ENCODE measurements around the gene NPHP4. TPM values are rescaled to one million over a fixed set of nuclear protein-coding genes. Genes with fewer than 3 reads are reported as not detected.

The NPHP4 gene
- total RNA-seq, 2 experiments from 2014 or later, result 18.1 to 19.1 TPM

GRCh38 chr1:6007318-6008083, 15.3 kb upstream of the NPHP4 start:
- Mint-ChIP-seq H3K36me3 (ENCODE audit: low read depth) (peaks cover 11% of the 10 kb centered on the region), H3K27me3 (no peaks in the 10 kb centered on the region), H3K9me3 (no peaks in the 10 kb centered on the region), H3K4me3 (no peak overlapping the region), H3K27ac (no peak overlapping the region), H3K4me1 (peaks cover 24% of the 10 kb centered on the region)
- ChIA-PET POLR2A (interaction anchor here (1.4 to 1.7 kb wide), 2 partner anchors 14 to 18 kb away, joined by 5 to 6 read pairs; no protein-coding TSS in a partner anchor), CTCF (no interaction called here)
- no peak for DNase-seq

GRCh38 chr1:6006882-6007281, 14.7 kb upstream of the NPHP4 start:
- CTCF ChIA-PET, result no interaction called here
- Mint-ChIP-seq H3K4me1 (peaks cover 24% of the 10 kb centered on the region), H3K27ac (no peak overlapping the region)

GRCh38 chr1:6005276-6005917, 13.2 kb upstream of the NPHP4 start:
- DNase-seq, result no peak
- Mint-ChIP-seq H3K4me3 (no peak overlapping the region), H3K4me1 (peaks cover 21% of the 10 kb centered on the region), H3K36me3 (ENCODE audit: low read depth) (peaks cover 10% of the 10 kb centered on the region), H3K27ac (no peak overlapping the region), H3K27me3 (no peaks in the 10 kb centered on the region), H3K9me3 (no peaks in the 10 kb centered on the region)
- CTCF ChIA-PET, result no interaction called here
- POLR2A ChIA-PET, result interaction anchor here (1.0 to 1.7 kb wide), 2 partner anchors 11 kb away, joined by 3 to 6 read pairs; no protein-coding TSS in a partner anchor

More at GRCh38 chr1:6006882-6007281, 14.7 kb upstream of the NPHP4 start:
- POLR2A ChIA-PET, result interaction anchor here (1.4 to 1.7 kb wide), 2 partner anchors 13 to 19 kb away, joined by 5 to 6 read pairs; no protein-coding TSS in a partner anchor
- Mint-ChIP-seq H3K27me3 (no peaks in the 10 kb centered on the region), H3K4me3 (no peak overlapping the region), H3K9me3 (no peaks in the 10 kb centered on the region), H3K36me3 (ENCODE audit: low read depth) (peaks cover 13% of the 10 kb centered on the region)
- DNase-seq, result no peak

- POLR2A ChIA-PET, result interaction anchor here (1.0 to 3.6 kb wide), 3 partner anchors 10 to 21 kb away, joined by 3 to 20 read pairs (median 4); partner anchors contain the start of gene NPHP4
- no peaks in the 10 kb centered on the region for H3K9me3 Mint-ChIP-seq
- DNase-seq, result no peak
- no peak overlapping the region for H3K4me3 Mint-ChIP-seq
- H3K4me1 Mint-ChIP-seq, result peaks cover 21% of the 10 kb centered on the region
- no peaks in the 10 kb centered on the region for H3K27me3 Mint-ChIP-seq
- peaks cover 10% of the 10 kb centered on the region for H3K36me3 Mint-ChIP-seq (ENCODE audit: low read depth)
- CTCF ChIA-PET, result no interaction called here
- H3K27ac Mint-ChIP-seq, result no peak overlapping the region
Observed at GRCh38 chr1:6004412-6005123, 12.3 kb upstream of the NPHP4 start.

GRCh38 chr1:6003568-6004411, 11.6 kb upstream of the NPHP4 start:
- ChIA-PET POLR2A (interaction anchor here (1.3 to 3.6 kb wide), 3 partner anchors 10 to 22 kb away, joined by 4 to 20 read pairs (median 4); partner anchors contain the start of gene NPHP4), CTCF (interaction anchor here (0.8 to 1.6 kb wide), 2 partner anchors 10 to 30 kb away, joined by 3 to 4 read pairs; no protein-coding TSS in a partner anchor)
- Mint-ChIP-seq H3K27me3 (no peaks in the 10 kb centered on the region), H3K9me3 (no peaks in the 10 kb centered on the region), H3K4me3 (no peak overlapping the region), H3K4me1 (peaks cover 20% of the 10 kb centered on the region), H3K36me3 (ENCODE audit: low read depth) (peaks cover 10% of the 10 kb centered on the region), H3K27ac (no peak overlapping the region)
- no peak for DNase-seq

GRCh38 chr1:6002714-6003501, 10.7 kb upstream of the NPHP4 start:
- H3K27me3 Mint-ChIP-seq, result no peaks in the 10 kb centered on the region
- H3K4me3 Mint-ChIP-seq, result no peak overlapping the region
- DNase-seq, result no peak
- H3K27ac Mint-ChIP-seq, result no peak overlapping the region
- ChIA-PET CTCF (interaction anchor here (0.8 to 1.6 kb wide), 2 partner anchors 9 to 31 kb away, joined by 3 to 4 read pairs; no protein-coding TSS in a partner anchor), POLR2A (interaction anchor here (0.9 to 3.6 kb wide), 5 partner anchors 10 to 202 kb away, joined by 3 to 20 read pairs (median 4); partner anchors contain the start of gene NPHP4)
- H3K36me3 Mint-ChIP-seq (ENCODE audit: low read depth), result peaks cover 15% of the 10 kb centered on the region
- peaks cover 21% of the 10 kb centered on the region for H3K4me1 Mint-ChIP-seq
- no peaks in the 10 kb centered on the region for H3K9me3 Mint-ChIP-seq

- H3K27me3 Mint-ChIP-seq, result no peaks in the 10 kb centered on the region
- ChIA-PET POLR2A (interaction anchor here (0.9 to 3.6 kb wide), 4 partner anchors 9 to 203 kb away, joined by 3 to 20 read pairs (median 4); partner anchors contain the start of gene NPHP4), CTCF (interaction anchor here (1.6 kb wide), 1 partner anchor 8 kb away, joined by 4 read pairs; no protein-coding TSS in a partner anchor)
- DNase-seq, result no peak
- H3K27ac Mint-ChIP-seq, result no peak overlapping the region
- H3K4me1 Mint-ChIP-seq, result peaks cover 22% of the 10 kb centered on the region
- peaks cover 21% of the 10 kb centered on the region for H3K36me3 Mint-ChIP-seq (ENCODE audit: low read depth)
- H3K9me3 Mint-ChIP-seq, result no peaks in the 10 kb centered on the region
- H3K4me3 Mint-ChIP-seq, result no peak overlapping the region
Observed at GRCh38 chr1:6001992-6002576, 9.9 kb upstream of the NPHP4 start.

- Mint-ChIP-seq H3K4me1 (peaks cover 24% of the 10 kb centered on the region), H3K27me3 (no peaks in the 10 kb centered on the region), H3K4me3 (no peak overlapping the region), H3K36me3 (ENCODE audit: low read depth) (peaks cover 29% of the 10 kb centered on the region), H3K9me3 (no peaks in the 10 kb centered on the region), H3K27ac (no peak overlapping the region)
- no peak for DNase-seq
- ChIA-PET CTCF (no interaction called here), POLR2A (interaction anchor here (0.7 to 3.6 kb wide), 2 partner anchors 7 to 14 kb away, joined by 3 to 20 read pairs; partner anchors contain the start of gene NPHP4)
Observed at GRCh38 chr1:6000444-6001288, 8.4 kb upstream of the NPHP4 start.

- H3K27me3 Mint-ChIP-seq, result no peaks in the 10 kb centered on the region
- no peak for DNase-seq
- ChIA-PET CTCF (interaction anchor here (1.5 kb wide), 1 partner anchor 35 kb away, joined by 3 read pairs; no protein-coding TSS in a partner anchor), POLR2A (no interaction called here)
- no peak overlapping the region for H3K4me3 Mint-ChIP-seq
- no peak overlapping the region for H3K27ac Mint-ChIP-seq
- peaks cover 29% of the 10 kb centered on the region for H3K4me1 Mint-ChIP-seq
- no peaks in the 10 kb centered on the region for H3K9me3 Mint-ChIP-seq
- H3K36me3 Mint-ChIP-seq (ENCODE audit: low read depth), result peaks cover 30% of the 10 kb centered on the region
Observed at GRCh38 chr1:5999711-6000443, 7.7 kb upstream of the NPHP4 start.

GRCh38 chr1:5998906-5999301, 6.7 kb upstream of the NPHP4 start:
- no peaks in the 10 kb centered on the region for H3K9me3 Mint-ChIP-seq

More at GRCh38 chr1:5998906-5999301, 6.7 kb upstream of the NPHP4 start:
- Mint-ChIP-seq H3K4me1 (peaks cover 34% of the 10 kb centered on the region), H3K27me3 (no peaks in the 10 kb centered on the region), H3K4me3 (no peak overlapping the region), H3K27ac (no peak overlapping the region), H3K36me3 (ENCODE audit: low read depth) (peaks cover 33% of the 10 kb centered on the region)
- DNase-seq, result no peak
- ChIA-PET CTCF (interaction anchor here (1.5 kb wide), 1 partner anchor 36 kb away, joined by 3 read pairs; no protein-coding TSS in a partner anchor), POLR2A (no interaction called here)

Measured in activated CD4-positive, alpha-beta memory T cell treated with anti-CD3 and anti-CD28 coated beads, Interleukin-2, amount 10 ng/mL, durations not matched to agents 7 days and 5 days (primary cell).